ENCODE data around the gene ITGB4. TPM values are rescaled to one million over a fixed set of nuclear protein-coding genes. Genes with fewer than 3 reads are reported as not detected.

Gene ITGB4
- total RNA-seq, 1 donor from 2014 or later = 0.54 TPM

GRCh38 chr17:75739174-75739573, 17.9 kb downstream of the ITGB4 start:
- Mint-ChIP-seq H3K27me3 (ENCODE audit: unreplicated experiment) (peaks cover 3% of the 10 kb centered on the region), H3K4me3 (ENCODE audit: unreplicated experiment) (no peak overlapping the region), H3K4me1 (ENCODE audit: unreplicated experiment) (no peaks in the 10 kb centered on the region), H3K27ac (ENCODE audit: unreplicated experiment) (no peak overlapping the region), H3K9me3 (ENCODE audit: unreplicated experiment) (no peaks in the 10 kb centered on the region), H3K36me3 (ENCODE audit: low read depth, unreplicated experiment) (no peaks in the 10 kb centered on the region)
- TF ChIP-seq, protein P1, sequence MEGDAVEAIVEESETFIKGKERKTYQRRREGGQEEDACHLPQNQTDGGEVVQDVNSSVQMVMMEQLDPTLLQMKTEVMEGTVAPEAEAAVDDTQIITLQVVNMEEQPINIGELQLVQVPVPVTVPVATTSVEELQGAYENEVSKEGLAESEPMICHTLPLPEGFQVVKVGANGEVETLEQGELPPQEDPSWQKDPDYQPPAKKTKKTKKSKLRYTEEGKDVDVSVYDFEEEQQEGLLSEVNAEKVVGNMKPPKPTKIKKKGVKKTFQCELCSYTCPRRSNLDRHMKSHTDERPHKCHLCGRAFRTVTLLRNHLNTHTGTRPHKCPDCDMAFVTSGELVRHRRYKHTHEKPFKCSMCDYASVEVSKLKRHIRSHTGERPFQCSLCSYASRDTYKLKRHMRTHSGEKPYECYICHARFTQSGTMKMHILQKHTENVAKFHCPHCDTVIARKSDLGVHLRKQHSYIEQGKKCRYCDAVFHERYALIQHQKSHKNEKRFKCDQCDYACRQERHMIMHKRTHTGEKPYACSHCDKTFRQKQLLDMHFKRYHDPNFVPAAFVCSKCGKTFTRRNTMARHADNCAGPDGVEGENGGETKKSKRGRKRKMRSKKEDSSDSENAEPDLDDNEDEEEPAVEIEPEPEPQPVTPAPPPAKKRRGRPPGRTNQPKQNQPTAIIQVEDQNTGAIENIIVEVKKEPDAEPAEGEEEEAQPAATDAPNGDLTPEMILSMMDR (IDR thresholded peaks at IDR 0.05; ENCODE audit: unreplicated experiment) = no peak
- no peak for DNase-seq (ENCODE audit: low spot score)

DNA sequence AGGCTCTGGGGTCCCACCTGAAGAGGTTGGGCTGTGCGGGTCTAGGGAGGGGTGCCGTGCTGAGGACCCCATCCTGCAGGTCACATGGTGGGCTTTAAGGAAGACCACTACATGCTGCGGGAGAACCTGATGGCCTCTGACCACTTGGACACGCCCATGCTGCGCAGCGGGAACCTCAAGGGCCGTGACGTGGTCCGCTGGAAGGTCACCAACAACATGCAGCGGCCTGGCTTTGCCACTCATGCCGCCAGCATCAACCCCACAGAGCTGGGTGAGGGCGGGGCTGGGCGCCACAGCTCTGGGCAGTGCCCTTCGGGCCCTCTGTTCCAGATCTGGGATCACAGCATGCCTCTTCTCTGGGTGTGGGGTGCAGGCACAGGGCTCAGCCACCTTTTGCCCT, 18.5 kb downstream of the ITGB4 start:
- Mint-ChIP-seq H3K27me3 (ENCODE audit: unreplicated experiment) (peaks cover 3% of the 10 kb centered on the region), H3K9me3 (ENCODE audit: unreplicated experiment) (no peaks in the 10 kb centered on the region), H3K4me3 (ENCODE audit: unreplicated experiment) (no peak overlapping the region), H3K4me1 (ENCODE audit: unreplicated experiment) (no peaks in the 10 kb centered on the region), H3K27ac (ENCODE audit: unreplicated experiment) (no peak overlapping the region), H3K36me3 (ENCODE audit: low read depth, unreplicated experiment) (no peaks in the 10 kb centered on the region)
- TF ChIP-seq, protein P1 (IDR thresholded peaks at IDR 0.05; ENCODE audit: unreplicated experiment) = no peak
- no peak for DNase-seq (ENCODE audit: low spot score)

GRCh38 chr17:75740215-75740614, 19.0 kb downstream of the ITGB4 start:
- Mint-ChIP-seq H3K27ac (ENCODE audit: unreplicated experiment) (no peak overlapping the region), H3K27me3 (ENCODE audit: unreplicated experiment) (peaks cover 3% of the 10 kb centered on the region), H3K9me3 (ENCODE audit: unreplicated experiment) (no peaks in the 10 kb centered on the region), H3K4me1 (ENCODE audit: unreplicated experiment) (no peaks in the 10 kb centered on the region), H3K36me3 (ENCODE audit: low read depth, unreplicated experiment) (no peaks in the 10 kb centered on the region), H3K4me3 (ENCODE audit: unreplicated experiment) (no peak overlapping the region)
- no peak for DNase-seq (ENCODE audit: low spot score)
- TF ChIP-seq, protein P1 (IDR thresholded peaks at IDR 0.05; ENCODE audit: unreplicated experiment) = no peak

DNA sequence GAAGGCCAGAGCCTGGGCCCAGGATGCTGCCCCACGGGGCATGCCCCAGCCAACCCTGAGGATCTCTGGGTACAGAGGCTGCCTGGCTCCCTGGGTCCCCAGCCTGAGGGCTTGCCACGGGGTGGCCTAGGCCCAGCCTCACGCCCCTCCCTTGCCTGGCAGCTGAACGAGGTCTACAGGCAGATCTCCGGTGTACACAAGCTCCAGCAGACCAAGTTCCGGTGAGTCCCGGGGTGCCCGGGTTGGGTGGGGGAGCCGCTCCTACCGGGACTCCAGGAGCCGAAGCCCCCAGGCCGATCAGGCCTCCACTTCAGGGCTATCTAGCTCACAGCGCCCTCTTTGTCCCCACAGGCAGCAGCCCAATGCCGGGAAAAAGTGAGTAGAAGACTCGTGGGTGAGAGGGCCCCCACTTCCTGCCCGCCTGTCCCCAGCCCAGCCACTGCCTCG, 19.4 kb downstream of the ITGB4 start:
- Mint-ChIP-seq H3K9me3 (ENCODE audit: unreplicated experiment) (no peaks in the 10 kb centered on the region), H3K4me3 (ENCODE audit: unreplicated experiment) (no peak overlapping the region), H3K27ac (ENCODE audit: unreplicated experiment) (no peak overlapping the region), H3K36me3 (ENCODE audit: low read depth, unreplicated experiment) (no peaks in the 10 kb centered on the region), H3K4me1 (ENCODE audit: unreplicated experiment) (no peaks in the 10 kb centered on the region), H3K27me3 (ENCODE audit: unreplicated experiment) (peaks cover 3% of the 10 kb centered on the region)
- no peak for DNase-seq (ENCODE audit: low spot score)
- TF ChIP-seq, protein P1 (IDR thresholded peaks at IDR 0.05; ENCODE audit: unreplicated experiment) = no peak

- Mint-ChIP-seq H3K27ac (ENCODE audit: unreplicated experiment) (no peak overlapping the region), H3K36me3 (ENCODE audit: low read depth, unreplicated experiment) (no peaks in the 10 kb centered on the region), H3K9me3 (ENCODE audit: unreplicated experiment) (no peaks in the 10 kb centered on the region), H3K4me1 (ENCODE audit: unreplicated experiment) (no peaks in the 10 kb centered on the region), H3K27me3 (ENCODE audit: unreplicated experiment) (no peaks in the 10 kb centered on the region), H3K4me3 (ENCODE audit: unreplicated experiment) (no peak overlapping the region)
- TF ChIP-seq, protein P1 (IDR thresholded peaks at IDR 0.05; ENCODE audit: unreplicated experiment) = no peak
- DNase-seq (ENCODE audit: low spot score) = no peak
Measured at GRCh38 chr17:75742337-75742736, 21.1 kb downstream of the ITGB4 start.

All from endothelial cell (in vitro differentiated cells).